ENCODE measurements around the gene PAFAH2.

The PAFAH2 gene

GRCh38 chr1:25994402-25995150 lies 3.3 kb downstream of the PAFAH2 start:
- H3K36me3 ChIP-seq (replicated peaks) = no peaks in the 10 kb centered on the region
- no peaks in the 10 kb centered on the region for H3K27me3 ChIP-seq (replicated peaks)
- no peak for TF ChIP-seq CTCF (IDR thresholded peaks at IDR 0.05; ENCODE audit: low read depth, low read length, missing control alignments)
- in situ Hi-C loops (cut with HindIII; ENCODE audit: low pct_ligation_motif_present, low sequenced_read_pairs) = loop anchor here (10.0 kb wide), 1 partner anchor 100 kb away; no protein-coding TSS in a partner anchor
- no peak overlapping the region for H3K4me3 ChIP-seq (ENCODE audit: low read depth, low read length)
- no peak overlapping the region for H3K27ac ChIP-seq
- DNase-seq = no peak

GRCh38 chr1:25993197-25993951 lies 4.5 kb downstream of the PAFAH2 start:
- Histone ChIP-seq H3K4me3 (ENCODE audit: low read depth, low read length) (no peak overlapping the region), H3K36me3 (replicated peaks) (no peaks in the 10 kb centered on the region), H3K27me3 (replicated peaks) (no peaks in the 10 kb centered on the region), H3K27ac (no peak overlapping the region)
- in situ Hi-C loops (cut with HindIII; ENCODE audit: low pct_ligation_motif_present, low sequenced_read_pairs) = loop anchor here (10.0 kb wide), 1 partner anchor 99 kb away; no protein-coding TSS in a partner anchor
- no peak for DNase-seq
- no peak for TF ChIP-seq CTCF (IDR thresholded peaks at IDR 0.05; ENCODE audit: low read depth, low read length, missing control alignments)

GRCh38 chr1:25992689-25993171 lies 5.1 kb downstream of the PAFAH2 start:
- in situ Hi-C loops (cut with HindIII; ENCODE audit: low pct_ligation_motif_present, low sequenced_read_pairs) = loop anchor here (10.0 kb wide), 1 partner anchor 98 kb away; no protein-coding TSS in a partner anchor
- H3K4me3 ChIP-seq (ENCODE audit: low read depth, low read length) = no peak overlapping the region

GRCh38 chr1:25991937-25992688 lies 5.8 kb downstream of the PAFAH2 start:
- in situ Hi-C loops (cut with HindIII; ENCODE audit: low pct_ligation_motif_present, low sequenced_read_pairs) = loop anchor here (10.0 kb wide), 1 partner anchor 97 kb away; no protein-coding TSS in a partner anchor
- no peak for TF ChIP-seq CTCF (IDR thresholded peaks at IDR 0.05; ENCODE audit: low read depth, low read length, missing control alignments)
- Histone ChIP-seq H3K36me3 (replicated peaks) (peaks cover 3% of the 10 kb centered on the region), H3K4me3 (ENCODE audit: low read depth, low read length) (no peak overlapping the region), H3K27me3 (replicated peaks) (no peaks in the 10 kb centered on the region), H3K27ac (no peak overlapping the region)
- DNase-seq = no peak

More at GRCh38 chr1:25992689-25993171, 5.1 kb downstream of the PAFAH2 start:
- no peak for TF ChIP-seq CTCF (IDR thresholded peaks at IDR 0.05; ENCODE audit: low read depth, low read length, missing control alignments)
- no peaks in the 10 kb centered on the region for H3K36me3 ChIP-seq (replicated peaks)
- H3K27me3 ChIP-seq (replicated peaks) = no peaks in the 10 kb centered on the region
- no peak for DNase-seq
- H3K27ac ChIP-seq = no peak overlapping the region

- Histone ChIP-seq H3K4me3 (ENCODE audit: low read depth, low read length) (no peak overlapping the region), H3K27ac (no peak overlapping the region), H3K36me3 (replicated peaks) (peaks cover 3% of the 10 kb centered on the region), H3K27me3 (replicated peaks) (no peaks in the 10 kb centered on the region)
- DNase-seq = no peak
- TF ChIP-seq CTCF (IDR thresholded peaks at IDR 0.05; ENCODE audit: low read depth, low read length, missing control alignments) = no peak
- in situ Hi-C loops (cut with HindIII; ENCODE audit: low pct_ligation_motif_present, low sequenced_read_pairs) = loop anchor here (10.0 kb wide), 1 partner anchor 96 kb away; no protein-coding TSS in a partner anchor
Measured at GRCh38 chr1:25990702-25991395, 7.0 kb downstream of the PAFAH2 start.

Data from brain microvascular endothelial cell (primary cell).